Ascending aorta (tissue), 2 donors: ENCODE data around the gene NUFIP1. TPM values are rescaled to one million over a fixed set of nuclear protein-coding genes. Genes with fewer than 3 reads are reported as not detected.
"Not testable (repeated sequence)": the region's sequence is repeated elsewhere in the genome, so short reads cannot be mapped to it uniquely, and the experiment has no call there.

ENCODE experiments used
- DNase-seq, 2 donors: peaks; one replicate each; pipeline ENCODE4 v3.0.0-alpha.2; 2019; ENCODE audit warnings: low spot score in 2 of 2
- H3K27ac ChIP-seq, 2 donors: fragments of 200-600 bp; sonication (generic); one replicate each; pipeline ENCODE4 v1.5.1; 2016 to 2017; ENCODE audit warnings: mild to moderate bottlenecking in 1 of 2
- H3K27me3 ChIP-seq: fragments of 200-600 bp; sonication (generic); one replicate; pipeline ENCODE4 v1.5.1; 2017
- H3K36me3 ChIP-seq, 2 donors: fragments of 200-600 bp; sonication (generic); one replicate each; pipeline ENCODE4 v1.5.1; 2016
- H3K4me1 ChIP-seq, 2 donors: fragments of 200-600 bp; sonication (generic); one replicate each; pipeline ENCODE4 v1.5.1; 2016 to 2017; ENCODE audit warnings: mild to moderate bottlenecking in 1 of 2
- H3K4me3 ChIP-seq, 2 donors: fragments of 200-600 bp; sonication (generic); one replicate each; pipeline ENCODE4 v1.5.1; 2016 to 2017; ENCODE audit warnings: mild to moderate bottlenecking in 1 of 2
- H3K9me3 ChIP-seq, 2 donors: fragments of 200-600 bp; sonication (generic); one replicate each; pipeline ENCODE4 v1.5.1; 2016
- intact Hi-C: fragments of 100-400 bp; cut with DNase I; formaldehyde crosslinking; loops from one replicate; pipeline ENCODE4 v1.15.1; 2023
- total RNA-seq: library from RNA; depleted of rRNA; stranded (reverse); fragments of >200 nt; gene quantifications from one replicate; pipeline ENCODE4 v1.1.0, GENCODE V29; 2016
- TF ChIP-seq, protein P1 (sequence below), 3 experiments: fragments of 200-600 bp in 2 of 3; fragments of 450-650 bp in 1 of 3; sonication (generic) in 2 of 3; IDR thresholded peaks; one replicate each; pipeline ENCODE4 v1.5.1; 2016 to 2019; ENCODE audit warnings: antibody characterized with exemption in 3 of 3, mild to moderate bottlenecking in 1 of 3, moderate library complexity in 1 of 3

NUFIP1 gene
- 3.1 TPM for total RNA-seq

DNA sequence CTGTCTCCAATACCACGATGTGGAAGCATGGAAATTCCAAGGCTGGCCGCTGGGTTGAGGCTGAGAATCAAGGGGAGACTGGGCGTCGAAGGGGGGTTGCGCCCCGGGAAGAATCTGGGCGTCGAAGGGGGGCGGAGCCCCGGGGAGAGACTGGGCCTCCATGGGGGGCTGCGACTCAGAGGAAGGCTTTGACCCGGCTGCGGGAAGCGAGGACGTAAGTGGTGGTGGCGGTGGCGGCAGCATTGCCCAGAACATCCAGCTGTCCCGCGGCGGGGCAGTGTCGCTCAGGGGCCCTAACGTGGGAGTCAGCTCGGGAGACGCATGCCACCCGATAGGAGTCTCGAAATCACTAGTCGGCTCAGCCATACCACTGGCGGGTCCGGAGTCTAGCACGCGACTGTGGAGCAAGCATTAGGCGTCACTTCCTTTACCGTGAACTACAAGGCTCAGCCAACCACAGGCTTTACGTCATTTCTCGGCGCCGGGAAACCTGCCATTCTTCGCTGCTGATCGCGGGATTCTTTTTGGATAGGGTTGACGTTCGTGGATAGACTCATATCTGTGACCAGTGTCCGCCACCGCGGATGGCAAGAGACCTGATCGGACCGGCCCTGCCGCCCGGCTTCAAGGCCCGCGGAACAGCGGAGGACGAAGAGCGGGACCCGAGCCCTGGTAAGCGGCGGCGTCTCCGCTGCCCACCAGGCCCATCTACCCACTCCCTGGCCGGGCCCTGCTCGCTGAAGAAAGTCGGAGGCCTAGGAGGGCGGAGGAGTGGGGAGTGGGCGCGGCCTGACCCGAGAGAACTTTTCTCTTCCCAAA is at the start of gene NUFIP1, which contains the start of gene GPALPP1:
NUFIP1 (minus strand) TSS at position 401 of the 819 bp plus-strand sequence; CDS start at position 366, 35 bp downstream.
GPALPP1 (plus strand) TSS at position 468 of the 819 bp plus-strand sequence; CDS start at position 585, 117 bp downstream.
- Histone ChIP-seq H3K27ac (peak within 1 kb of the TSS; percentile 85 to 90), H3K36me3 (no peaks in the 10 kb centered on the region), H3K27me3 (no peaks in the 10 kb centered on the region), H3K4me1 (peaks cover 6 to 21% of the 10 kb centered on the region in 2 donors), H3K9me3 (no peaks in the 10 kb centered on the region), H3K4me3 (peak within 1 kb of the TSS; percentile 88)
- intact Hi-C loops: no loop called here
- TF ChIP-seq, protein P1, sequence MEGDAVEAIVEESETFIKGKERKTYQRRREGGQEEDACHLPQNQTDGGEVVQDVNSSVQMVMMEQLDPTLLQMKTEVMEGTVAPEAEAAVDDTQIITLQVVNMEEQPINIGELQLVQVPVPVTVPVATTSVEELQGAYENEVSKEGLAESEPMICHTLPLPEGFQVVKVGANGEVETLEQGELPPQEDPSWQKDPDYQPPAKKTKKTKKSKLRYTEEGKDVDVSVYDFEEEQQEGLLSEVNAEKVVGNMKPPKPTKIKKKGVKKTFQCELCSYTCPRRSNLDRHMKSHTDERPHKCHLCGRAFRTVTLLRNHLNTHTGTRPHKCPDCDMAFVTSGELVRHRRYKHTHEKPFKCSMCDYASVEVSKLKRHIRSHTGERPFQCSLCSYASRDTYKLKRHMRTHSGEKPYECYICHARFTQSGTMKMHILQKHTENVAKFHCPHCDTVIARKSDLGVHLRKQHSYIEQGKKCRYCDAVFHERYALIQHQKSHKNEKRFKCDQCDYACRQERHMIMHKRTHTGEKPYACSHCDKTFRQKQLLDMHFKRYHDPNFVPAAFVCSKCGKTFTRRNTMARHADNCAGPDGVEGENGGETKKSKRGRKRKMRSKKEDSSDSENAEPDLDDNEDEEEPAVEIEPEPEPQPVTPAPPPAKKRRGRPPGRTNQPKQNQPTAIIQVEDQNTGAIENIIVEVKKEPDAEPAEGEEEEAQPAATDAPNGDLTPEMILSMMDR (IDR thresholded peaks at IDR 0.05): peak in 1 of 3 experiments; percentile 6
- peak; percentile 80 to 97 for DNase-seq

DNA sequence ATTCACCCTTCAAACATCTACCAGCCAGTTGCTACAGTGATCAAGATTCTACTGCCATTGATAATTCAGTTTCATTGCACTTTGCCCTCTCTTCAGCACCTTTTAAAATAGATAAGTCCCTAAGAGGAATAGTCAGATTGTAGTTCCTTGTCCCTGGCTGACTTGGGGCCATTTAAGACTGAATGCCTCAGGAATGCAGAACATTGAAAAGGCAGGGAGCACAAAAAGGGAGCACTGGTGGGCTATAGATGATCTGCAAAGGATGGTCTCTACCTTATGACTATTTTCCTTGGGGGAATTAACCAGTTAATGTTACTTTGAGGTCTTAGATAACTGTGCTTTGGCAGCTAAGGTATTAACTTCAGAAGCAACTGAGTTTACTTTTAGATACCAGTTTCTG is 46.9 kb upstream of the NUFIP1 start:
- TF ChIP-seq, protein P1 (IDR thresholded peaks at IDR 0.05): no peak
- Histone ChIP-seq H3K4me3 (no peak overlapping the region), H3K36me3 (peaks cover 0 to 17% of the 10 kb centered on the region in 2 donors), H3K27ac (no peak overlapping the region), H3K9me3 (no peaks in the 10 kb centered on the region), H3K27me3 (no peaks in the 10 kb centered on the region), H3K4me1 (no peaks in the 10 kb centered on the region)
- no peak for DNase-seq
- intact Hi-C loops: no loop called here

DNA sequence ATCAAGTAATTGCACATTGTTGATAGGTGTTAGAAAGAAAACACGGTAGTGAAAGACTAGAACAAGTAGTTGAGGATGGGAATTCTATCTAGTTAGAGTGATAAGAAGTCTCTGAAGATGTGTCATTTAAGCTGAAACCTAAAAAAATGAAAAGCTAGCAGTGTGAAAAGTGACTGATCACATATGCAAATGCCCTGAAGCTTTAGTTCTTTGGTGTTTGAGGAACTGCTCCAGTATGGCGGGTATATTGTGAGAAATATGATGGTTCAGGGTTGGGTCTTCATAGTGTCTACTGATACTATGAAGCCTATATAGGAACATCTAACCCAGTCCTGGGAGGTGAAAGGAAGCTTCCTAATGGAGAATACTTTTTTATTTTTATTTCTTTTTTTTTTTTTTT is 45.1 kb upstream of the NUFIP1 start:
- intact Hi-C loops: no loop called here
- Histone ChIP-seq H3K4me1 (no peaks in the 10 kb centered on the region), H3K9me3 (no peaks in the 10 kb centered on the region), H3K27ac (no peak overlapping the region), H3K4me3 (no peak overlapping the region), H3K36me3 (peaks cover 0 to 17% of the 10 kb centered on the region in 2 donors), H3K27me3 (no peaks in the 10 kb centered on the region)
- DNase-seq: no peak
- TF ChIP-seq, protein P1 (IDR thresholded peaks at IDR 0.05): no peak

DNA sequence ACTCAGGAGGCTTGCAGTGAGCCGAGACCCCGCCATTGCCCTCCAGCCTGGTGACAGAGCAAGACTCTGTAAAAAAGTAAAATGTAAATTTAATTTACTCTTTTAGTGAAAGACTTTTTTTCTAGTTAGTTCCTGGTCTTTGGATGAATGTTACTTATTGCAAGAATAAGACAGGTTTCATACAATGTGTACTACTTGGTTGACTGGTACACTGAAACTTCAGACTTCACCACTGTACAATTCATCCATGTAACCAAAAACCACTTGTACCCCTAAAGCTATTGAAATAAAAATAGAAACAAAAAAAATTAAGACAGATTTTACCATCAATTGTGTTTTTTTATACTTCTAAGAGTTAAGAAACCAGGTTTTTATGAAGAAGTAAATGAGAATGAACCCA is 35.6 kb upstream of the NUFIP1 start:
- H3K36me3 ChIP-seq: peaks cover 41 to 66% of the 10 kb centered on the region in 2 donors
- H3K27me3 ChIP-seq: no peaks in the 10 kb centered on the region
- intact Hi-C loops: no loop called here
- no peaks in the 10 kb centered on the region for H3K4me1 ChIP-seq
- H3K9me3 ChIP-seq: no peaks in the 10 kb centered on the region
- TF ChIP-seq, protein P1 (IDR thresholded peaks at IDR 0.05): no peak
- no peak overlapping the region for H3K27ac ChIP-seq
- no peak for DNase-seq
- no peak overlapping the region for H3K4me3 ChIP-seq

DNA sequence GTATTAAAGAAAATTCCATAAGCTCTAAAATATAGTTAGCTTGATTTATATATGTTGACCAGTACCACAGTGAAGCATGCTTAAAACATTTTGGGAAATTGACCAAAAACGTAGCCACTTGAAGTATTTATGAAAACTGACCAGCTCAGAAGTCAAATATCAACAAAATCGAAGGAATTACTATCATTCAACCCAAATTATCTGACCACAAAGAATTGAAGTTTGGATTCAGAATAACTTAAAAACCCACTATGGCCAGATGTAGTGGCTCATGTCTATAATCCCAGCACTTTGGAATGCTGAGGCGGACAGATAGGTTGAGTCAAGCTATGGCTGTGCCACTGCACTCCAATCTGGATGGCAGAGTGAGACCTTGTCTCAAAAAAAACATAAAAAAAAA is 32.0 kb upstream of the NUFIP1 start:
- no peak overlapping the region for H3K4me3 ChIP-seq
- no peaks in the 10 kb centered on the region for H3K27me3 ChIP-seq
- peaks cover 42 to 68% of the 10 kb centered on the region in 2 donors for H3K36me3 ChIP-seq
- H3K4me1 ChIP-seq: no peaks in the 10 kb centered on the region
- H3K27ac ChIP-seq: no peak overlapping the region
- H3K9me3 ChIP-seq: no peaks in the 10 kb centered on the region
- TF ChIP-seq, protein P1 (IDR thresholded peaks at IDR 0.05): no peak
- DNase-seq: no peak
- intact Hi-C loops: no loop called here

DNA sequence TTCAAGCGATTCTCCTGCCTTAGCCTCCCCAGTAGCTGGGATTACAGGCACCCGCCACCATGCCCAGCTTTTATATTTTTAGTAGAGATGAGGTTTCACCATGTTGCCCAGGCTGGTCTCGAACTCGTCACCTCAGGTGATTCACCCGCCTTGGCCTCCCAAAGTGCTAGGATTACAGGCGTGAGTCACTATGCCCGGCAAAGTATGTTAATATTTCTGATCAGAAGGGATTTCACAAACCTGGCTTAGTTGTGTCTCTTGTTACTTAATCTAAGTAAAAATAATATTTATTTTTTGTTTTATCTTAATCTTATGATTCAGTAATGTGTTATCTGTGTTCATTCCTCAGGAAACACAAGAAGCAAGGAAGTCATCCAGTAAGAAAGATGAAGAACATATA is 30.7 kb upstream of the NUFIP1 start:
- H3K9me3 ChIP-seq, intact Hi-C loops, H3K4me1 ChIP-seq, H3K27me3 ChIP-seq, DNase-seq, H3K27ac ChIP-seq, H3K4me3 ChIP-seq: not testable (repeated sequence)
- peaks cover 48 to 80% of the 10 kb centered on the region in 2 donors for H3K36me3 ChIP-seq
